ENCODE measurements around the gene HEXIM2. TPM values are rescaled to one million over a fixed set of nuclear protein-coding genes. Genes with fewer than 3 reads are reported as not detected.

HEXIM2 gene
- total and polyA plus RNA-seq, 4 donors, result 4.3 to 10.6 (median 7.1) TPM

- Histone ChIP-seq H3K4me1 (ENCODE audit: control insufficient read depth in 5 of 5, insufficient read depth in 5 of 5, low read length in 5 of 5) (peaks cover 5 to 44% (median 10%) of the 10 kb centered on the region in 5 donors), H3K36me3 (ENCODE audit: control insufficient read depth in 4 of 4, insufficient read depth in 4 of 4, low read length in 4 of 4) (peaks cover 0 to 9% (median 0%) of the 10 kb centered on the region in 4 donors), H3K27ac (ENCODE audit: low read depth in 1 of 2, low read length in 1 of 2) (peak overlapping the region; percentile 70 to 96), H3K4me3 (no peak overlapping the region), H3K9ac (ENCODE audit: insufficient read depth in 1 of 2, low read length in 2 of 2) (peak overlapping the region in 1 of 2 donors; percentile 97), H3K27me3 (ENCODE audit: control insufficient read depth in 3 of 3, insufficient read depth in 3 of 3, low read length in 2 of 3) (no peaks in the 10 kb centered on the region), H3K9me3 (ENCODE audit: control insufficient read depth in 4 of 4, insufficient read depth in 3 of 4, low read length in 3 of 4) (no peaks in the 10 kb centered on the region)
- ATAC-seq (ENCODE audit: insufficient read depth, low FRiP score), result no peak
- DNase-seq, result no peak
- TF ChIP-seq CTCF (IDR thresholded peaks at IDR 0.05; ENCODE audit: control extremely low read depth, extremely low read depth), result no peak
- 82 to 93% methylated on average over 4 of the region's 4 CpGs for WGBS, 2 donors
Measured at GRCh38 chr17:45146592-45146889, 15.1 kb upstream of the HEXIM2 start.

- peak; percentile 2 for ATAC-seq (ENCODE audit: insufficient read depth, low FRiP score)
- H3K27me3 ChIP-seq (ENCODE audit: control insufficient read depth in 3 of 3, insufficient read depth in 3 of 3, low read length in 2 of 3), result no peaks in the 10 kb centered on the region
- WGBS, 2 donors, result 10 to 12% methylated on average over 29 of the region's 29 CpGs
- peaks cover 0 to 9% (median 0%) of the 10 kb centered on the region in 4 donors for H3K36me3 ChIP-seq (ENCODE audit: control insufficient read depth in 4 of 4, insufficient read depth in 4 of 4, low read length in 4 of 4)
- H3K9me3 ChIP-seq (ENCODE audit: control insufficient read depth in 4 of 4, insufficient read depth in 3 of 4, low read length in 3 of 4), result no peaks in the 10 kb centered on the region
- no peak for TF ChIP-seq CTCF (IDR thresholded peaks at IDR 0.05; ENCODE audit: control extremely low read depth, extremely low read depth)
- peak overlapping the region; percentile 85 to 97 for H3K9ac ChIP-seq (ENCODE audit: insufficient read depth in 1 of 2, low read length in 2 of 2)
- peak overlapping the region; percentile 57 for H3K4me3 ChIP-seq
- peaks cover 5 to 47% (median 14%) of the 10 kb centered on the region in 5 donors for H3K4me1 ChIP-seq (ENCODE audit: control insufficient read depth in 5 of 5, insufficient read depth in 5 of 5, low read length in 5 of 5)
- peak overlapping the region; percentile 95 to 96 for H3K27ac ChIP-seq (ENCODE audit: low read depth in 1 of 2, low read length in 1 of 2)
- DNase-seq, result peak in 2 of 3 donors; percentile 87 to 88
Measured at GRCh38 chr17:45146890-45147580, 14.6 kb upstream of the HEXIM2 start.

GRCh38 chr17:45147581-45148182, 14.0 kb upstream of the HEXIM2 start:
- 0% methylated on average over 38 of the region's 38 CpGs for WGBS, 2 donors
- peaks cover 0 to 9% (median 0%) of the 10 kb centered on the region in 4 donors for H3K36me3 ChIP-seq (ENCODE audit: control insufficient read depth in 4 of 4, insufficient read depth in 4 of 4, low read length in 4 of 4)
- DNase-seq, result peak; percentile 92 to 99 (median 98)
- H3K27me3 ChIP-seq (ENCODE audit: control insufficient read depth in 3 of 3, insufficient read depth in 3 of 3, low read length in 2 of 3), result no peaks in the 10 kb centered on the region
- peak overlapping the region; percentile 85 to 94 for H3K9ac ChIP-seq (ENCODE audit: insufficient read depth in 1 of 2, low read length in 2 of 2)
- H3K4me3 ChIP-seq, result peak overlapping the region; percentile 57
- no peak for TF ChIP-seq CTCF (IDR thresholded peaks at IDR 0.05; ENCODE audit: control extremely low read depth, extremely low read depth)
- no peaks in the 10 kb centered on the region for H3K9me3 ChIP-seq (ENCODE audit: control insufficient read depth in 4 of 4, insufficient read depth in 3 of 4, low read length in 3 of 4)
- peak overlapping the region; percentile 95 to 96 for H3K27ac ChIP-seq (ENCODE audit: low read depth in 1 of 2, low read length in 1 of 2)
- ATAC-seq (ENCODE audit: insufficient read depth, low FRiP score), result peak; percentile 35
- H3K4me1 ChIP-seq (ENCODE audit: control insufficient read depth in 5 of 5, insufficient read depth in 5 of 5, low read length in 5 of 5), result peaks cover 5 to 47% (median 14%) of the 10 kb centered on the region in 5 donors

Data from lung (tissue), 12 donors.